H1 (cell line): ENCODE data around the gene S100A14. TPM values are rescaled to one million over a fixed set of nuclear protein-coding genes. Genes with fewer than 3 reads are reported as not detected.
A peak's percentile ranks its signal among the peaks of the same experiment; 100 is the strongest.

Experiments used
- CTCF ChIA-PET: fragments of 300-600 bp; sonication (Branson Sonifier 250); formaldehyde crosslinking; loops from one replicate; lab custom pipeline; 2021; ENCODE audit not compliant: partially characterized antibody; lab: Charles Lee
- POLR2A ChIA-PET: fragments of 300-600 bp; sonication (Branson Sonifier 250); formaldehyde crosslinking; loops from one replicate; lab custom pipeline; 2021; ENCODE audit warnings: inconsistent platforms; ENCODE audit not compliant: partially characterized antibody; lab: Charles Lee
- DNase-seq, 2 experiments: peaks; one replicate each; pipeline versions ENCODE4 v3.0.0 to v3.0.0-alpha.2; 2010 to 2022; ENCODE audit warnings: low spot score in 2 of 2, low read depth in 1 of 2, mixed read lengths in 1 of 2
- FAIRE-seq: peaks from 2 replicates; lab custom pipeline; 2011; peaks lifted over from hg19 to GRCh38; lab: Jason Lieb, UNC
- H2AFZ ChIP-seq: 2 replicates; pipeline ENCODE4 v1.8.1; 2012; ENCODE audit warnings: low read length, inconsistent platforms
- H2AK5ac ChIP-seq: 2 replicates; pipeline ENCODE4 v1.6.1; 2013; ENCODE audit warnings: low read depth, low read length
- H2BK120ac ChIP-seq: replicated peaks from 2 replicates; pipeline ENCODE3; 2013; ENCODE audit warnings: low read depth, low read length, inconsistent platforms
- H2BK12ac ChIP-seq: 2 replicates; pipeline ENCODE4 v1.6.1; 2013; ENCODE audit warnings: low read depth, low read length
- H2BK15ac ChIP-seq: 2 replicates; pipeline ENCODE4 v1.6.1; 2013; ENCODE audit warnings: low read length
- H2BK20ac ChIP-seq: 2 replicates; pipeline ENCODE4 v1.6.1; 2013; ENCODE audit warnings: low read length
- H2BK5ac ChIP-seq: 2 replicates; pipeline ENCODE4 v1.6.1; 2013; ENCODE audit warnings: low read depth, low read length
- H3K14ac ChIP-seq: 2 replicates; pipeline ENCODE4 v1.6.1; 2013; ENCODE audit warnings: inconsistent platforms; ENCODE audit not compliant: insufficient read length
- H3K18ac ChIP-seq: 2 replicates; pipeline ENCODE4 v1.6.1; 2013; ENCODE audit warnings: low read length; ENCODE audit errors: extremely low read depth
- H3K23ac ChIP-seq: 2 replicates; pipeline ENCODE4 v1.6.1; 2013; ENCODE audit warnings: inconsistent platforms; ENCODE audit not compliant: insufficient read length
- H3K23me2 ChIP-seq: 2 replicates; pipeline ENCODE4 v1.6.1; 2013; ENCODE audit warnings: low read depth, low read length
- H3K27ac ChIP-seq: 2 replicates; pipeline ENCODE4 v1.6.1; 2011; ENCODE audit warnings: low read depth, low read length, inconsistent platforms
- H3K27me3 ChIP-seq, 4 experiments: replicated peaks in 1 of 4; 1 replicate in 1 of 4; 2 replicates in 3 of 4; pipeline versions ENCODE4 v1.6.1 to v1.8.1; 2011 to 2013; ENCODE audit warnings: low read length in 3 of 4, mild to moderate bottlenecking in 3 of 4, inconsistent platforms in 2 of 4, mixed read lengths in 2 of 4, moderate library complexity in 1 of 4; ENCODE audit not compliant: control insufficient read depth in 3 of 4, insufficient read depth in 3 of 4; ENCODE audit errors: extremely low read depth in 1 of 4
- H3K36me3 ChIP-seq, 4 experiments: 2 replicates each; pipeline versions ENCODE4 v1.6.1 to v1.8.1; 2011 to 2013; ENCODE audit warnings: mild to moderate bottlenecking in 4 of 4, low read length in 3 of 4, moderate library complexity in 2 of 4, control low read depth in 1 of 4, inconsistent platforms in 1 of 4; ENCODE audit not compliant: insufficient read depth in 4 of 4, control insufficient read depth in 2 of 4
- H3K4ac ChIP-seq: replicated peaks from 2 replicates; pipeline ENCODE3; 2013; ENCODE audit warnings: low read length, low read depth, mixed read lengths, inconsistent platforms; ENCODE audit not compliant: insufficient read length
- H3K4me1 ChIP-seq, 4 experiments: replicated peaks in 1 of 4; 1 replicate in 1 of 4; 2 replicates in 3 of 4; pipeline versions ENCODE4 v1.6.1 to v1.8.1; 2011 to 2013; ENCODE audit warnings: low read length in 3 of 4, inconsistent platforms in 2 of 4, mixed read lengths in 1 of 4; ENCODE audit not compliant: insufficient read depth in 4 of 4, control insufficient read depth in 3 of 4
- H3K4me2 ChIP-seq, 2 experiments: 2 replicates each; pipeline versions ENCODE4 v1.6.1 to v1.8.1; 2011 to 2013; ENCODE audit warnings: low read depth in 2 of 2, low read length in 2 of 2, control low read depth in 1 of 2, inconsistent platforms in 1 of 2, mild to moderate bottlenecking in 1 of 2; ENCODE audit not compliant: insufficient read depth in 1 of 2
- H3K4me3 ChIP-seq, 4 experiments: fragments of 200-600, 300-600 bp in 1 of 4; sonication (generic), shearing (Covaris generic), sonication (Bioruptor Twin) in 1 of 4; 2 replicates each; pipeline versions ENCODE4 v1.5.1 to v1.8.1; 2011 to 2016; ENCODE audit warnings: low read length in 4 of 4, low read depth in 3 of 4, control low read depth in 2 of 4, inconsistent platforms in 2 of 4, mild to moderate bottlenecking in 2 of 4, mixed read lengths in 1 of 4, moderate library complexity in 1 of 4; ENCODE audit not compliant: insufficient read depth in 2 of 4; ENCODE audit errors: extremely low read depth in 1 of 4
- H3K56ac ChIP-seq: replicated peaks from 2 replicates; pipeline ENCODE3; 2013; ENCODE audit warnings: low read depth, mild to moderate bottlenecking, mixed read lengths, low read length, inconsistent platforms; ENCODE audit not compliant: insufficient read length
- H3K79me1 ChIP-seq: 2 replicates; pipeline ENCODE4 v1.6.1; 2013; ENCODE audit warnings: low read depth, low read length, control low read depth
- H3K79me2 ChIP-seq, 2 experiments: 2 replicates each; pipeline versions ENCODE4 v1.6.1 to v1.8.1; 2012 to 2013; ENCODE audit warnings: low read length in 2 of 2, mild to moderate bottlenecking in 2 of 2, inconsistent platforms in 1 of 2; ENCODE audit not compliant: insufficient read depth in 2 of 2, control insufficient read depth in 1 of 2
- H3K9ac ChIP-seq, 4 experiments: replicated peaks in 1 of 4; 1 replicate in 1 of 4; 2 replicates in 3 of 4; pipeline versions ENCODE4 v1.6.1 to v1.8.1; 2011 to 2013; ENCODE audit warnings: low read depth in 3 of 4, low read length in 3 of 4, control low read depth in 2 of 4, mild to moderate bottlenecking in 2 of 4, moderate library complexity in 2 of 4, inconsistent platforms in 1 of 4; ENCODE audit errors: extremely low read depth in 1 of 4
- H3K9me3 ChIP-seq, 2 experiments: 2 replicates each; pipeline versions ENCODE4 v1.6.1 to v1.8.1; 2012 to 2013; ENCODE audit warnings: mild to moderate bottlenecking in 2 of 2, moderate library complexity in 2 of 2, control low read depth in 1 of 2, inconsistent platforms in 1 of 2, low read depth in 1 of 2, low read length in 1 of 2, mixed read lengths in 1 of 2; ENCODE audit not compliant: insufficient read depth in 2 of 2
- H4K20me1 ChIP-seq, 2 experiments: replicated peaks in 1 of 2; 2 replicates each; pipeline versions ENCODE3 to v1.8.1; 2011 to 2013; ENCODE audit warnings: inconsistent platforms in 2 of 2, low read length in 2 of 2, mild to moderate bottlenecking in 1 of 2; ENCODE audit not compliant: insufficient read depth in 2 of 2, control insufficient read depth in 1 of 2
- H4K5ac ChIP-seq: 2 replicates; pipeline ENCODE4 v1.6.1; 2013; ENCODE audit warnings: low read length, low read depth, mixed read lengths, inconsistent platforms; ENCODE audit not compliant: insufficient read length
- H4K8ac ChIP-seq: 2 replicates; pipeline ENCODE4 v1.8.0; 2013; ENCODE audit warnings: mild to moderate bottlenecking, moderate library complexity, low read length, inconsistent platforms; ENCODE audit not compliant: insufficient read depth; ENCODE audit errors: extremely low read depth
- H4K91ac ChIP-seq: replicated peaks from 2 replicates; pipeline ENCODE3; 2013; ENCODE audit warnings: low read length, mixed read lengths, inconsistent platforms; ENCODE audit not compliant: insufficient read length
- ATF2 ChIP-seq: IDR thresholded peaks from 2 replicates; pipeline ENCODE4 v1.6.1; 2012; ENCODE audit warnings: low read length, inconsistent platforms
- BACH1 ChIP-seq: IDR thresholded peaks from 2 replicates; pipeline ENCODE4 v1.6.1; 2012; ENCODE audit warnings: low read length, improper control_type of control experiment
- CBX8 ChIP-seq: fragments of 300-800, 300-1000 bp; sonication (generic); IDR thresholded peaks from 2 replicates; pipeline ENCODE4 v1.7.1; 2016; ENCODE audit warnings: low read depth, low read length, borderline replicate concordance
- CHD1 ChIP-seq: IDR thresholded peaks from 2 replicates; pipeline ENCODE4 v1.6.1; 2012; ENCODE audit warnings: low read depth, low read length, improper control_type of control experiment
- EP300 ChIP-seq, 2 experiments: IDR thresholded peaks; 1 replicate in 1 of 2; 2 replicates in 1 of 2; pipeline ENCODE4 v1.6.1; 2011 to 2012; ENCODE audit warnings: low read depth in 2 of 2, low read length in 2 of 2, mild to moderate bottlenecking in 2 of 2, borderline replicate concordance in 1 of 2, inconsistent platforms in 1 of 2, moderate library complexity in 1 of 2
- HDAC2 ChIP-seq, 2 experiments: fragments of 300-600 bp in 1 of 2; sonication (generic) in 1 of 2; IDR thresholded peaks; 2 replicates each; pipeline ENCODE4 v1.6.1; 2011 to 2012; ENCODE audit warnings: low read depth in 2 of 2, low read length in 2 of 2, mild to moderate bottlenecking in 2 of 2, moderate library complexity in 2 of 2, borderline replicate concordance in 1 of 2, inconsistent platforms in 1 of 2
- PHF8 ChIP-seq: fragments of 200-600 bp; sonication (generic); conservative IDR thresholded peaks from 2 replicates; pipeline ENCODE4 v1.7.1; 2012; ENCODE audit warnings: low read depth, mild to moderate bottlenecking, inconsistent platforms, low read length, moderate library complexity
- RBBP5 ChIP-seq: IDR thresholded peaks from 2 replicates; pipeline ENCODE4 v1.7.1; 2012; ENCODE audit warnings: low read depth, mild to moderate bottlenecking, inconsistent platforms, low read length, moderate library complexity, borderline replicate concordance
- SP1 ChIP-seq: IDR thresholded peaks from 2 replicates; pipeline ENCODE4 v1.6.1; 2011; ENCODE audit warnings: low read depth, low read length
- SRF ChIP-seq: IDR thresholded peaks from 2 replicates; pipeline ENCODE4 v1.6.1; 2011; ENCODE audit warnings: mild to moderate bottlenecking, low read depth, low read length, moderate library complexity
- SUZ12 ChIP-seq: fragments of 200-600 bp; sonication (generic); IDR thresholded peaks from 2 replicates; pipeline ENCODE4 v1.6.1; 2012; ENCODE audit warnings: mild to moderate bottlenecking, inconsistent platforms, low read length, moderate library complexity, mixed read lengths
- TAF1 ChIP-seq: IDR thresholded peaks from 2 replicates; pipeline ENCODE4 v1.6.1; 2011; ENCODE audit warnings: mild to moderate bottlenecking, low read depth, low read length
- WGBS, 2 experiments: shearing (Covaris generic) in 1 of 2; methylation state at CpG; one replicate each; pipeline versions ENCODE4 v1.1.6 to v1.1.7; 2013 to 2015; ENCODE audit warnings: low lambda C conversion rate in 2 of 2, mixed read lengths in 2 of 2, inconsistent platforms in 1 of 2, low coverage in 1 of 2, missing lambda C conversion rate in 1 of 2; ENCODE audit not compliant: insufficient replicate concordance in 2 of 2, insufficient coverage in 1 of 2, insufficient read length in 1 of 2; ENCODE audit errors: extremely low coverage in 1 of 2, missing lambda C conversion rate in 1 of 2; 5-methylcytosine and 5-hydroxymethylcytosine counted together
- polyA plus RNA-seq, 7 experiments: library from polyadenylated mRNA; depleted of rRNA in 3 of 7; stranded (reverse) in 5 of 7; unstranded in 2 of 7; fragments of >200 nt in 5 of 7; fragments of 200-250 nt in 2 of 7; gene quantifications; 1 replicate in 5 of 7; 2 replicates in 1 of 7; 4 replicates in 1 of 7; pipeline versions ENCODE4 v1.2.1 to v1.2.3, GENCODE V29; 2011 to 2013; ENCODE audit warnings: missing spikeins in 2 of 7, mixed read lengths in 2 of 7
- total RNA-seq: library from RNA; stranded (reverse); fragmentation: NEBNext Ultra II Directional; extraction: Animal tissue kit (Norgen Biotek cat#: 25700); gene quantifications from 2 replicates; pipeline ENCODE4 v1.2.1, GENCODE V29; 2021

S100A14 gene
- total and polyA plus RNA-seq, 2 of the 8 experiments (the other 6 are each of a cell fraction or from before 2014, with no cell fraction given), result 1.4 to 5.3 TPM

- POLR2A ChIA-PET, result interaction anchor here (0.9 to 1.3 kb wide), 5 partner anchors 29 to 398 kb away, joined by 3 to 4 read pairs (median 3); partner anchors contain the start of genes CHTOP, CREB3L4 and S100A13
- peaks cover 11 to 26% (median 20%) of the 10 kb centered on the region in 4 experiments for H3K4me1 ChIP-seq
- no peak overlapping the region for H3K9ac ChIP-seq
- no peak overlapping the region for H3K27ac ChIP-seq
- peaks cover 0 to 1% of the 10 kb centered on the region in 2 experiments; a peak in 1 of 4 replicates for H3K9me3 ChIP-seq
- DNase-seq (no peak), FAIRE-seq (no peak)
- H2BK120ac ChIP-seq, result no peak overlapping the region
- no peak overlapping the region for H3K4ac ChIP-seq
- no peak overlapping the region for H2AK5ac ChIP-seq
- 94% methylated on average over 8 of the region's 8 CpGs; no CpG with 5 or more reads in 1 of the 2 experiments for WGBS, 2 experiments
- CTCF ChIA-PET, result interaction anchor here (0.7 to 7.5 kb wide), 17 partner anchors 8 to 214 kb away, joined by 3 to 224 read pairs (median 8); partner anchors contain the start of genes S100A1, S100A13, S100A14 and S100A16
- no peaks in the 10 kb centered on the region for H3K36me3 ChIP-seq
- no peak overlapping the region for H3K14ac ChIP-seq
- 0 out of 7 replicates have a peak, but pooled peaks cover 0 to 4% (median 0%) of the 10 kb centered on the region in 4 experiments for H3K27me3 ChIP-seq
- H3K23me2 ChIP-seq, result peaks cover 2% of the 10 kb centered on the region
- no peak overlapping the region for H2BK5ac ChIP-seq
- H3K79me1 ChIP-seq, result no peaks in the 10 kb centered on the region
- H3K56ac ChIP-seq, result no peak overlapping the region
- H4K8ac ChIP-seq, result no peak overlapping the region
- no peak overlapping the region for H2AFZ ChIP-seq
- no peaks in the 10 kb centered on the region for H3K79me2 ChIP-seq
- H4K91ac ChIP-seq, result no peak overlapping the region
- H3K4me2 ChIP-seq, result no peak overlapping the region
- no peaks in the 10 kb centered on the region for H4K20me1 ChIP-seq
- H3K4me3 ChIP-seq, result no peak overlapping the region
- no peak overlapping the region for H2BK15ac ChIP-seq
- no peak overlapping the region for H2BK20ac ChIP-seq
- H4K5ac ChIP-seq, result no peak overlapping the region
- no peak overlapping the region for H3K23ac ChIP-seq
- H3K18ac ChIP-seq, result no peak overlapping the region
- 0 out of 2 replicates have a peak overlapping the region, but pooled peaks have one; percentile 55 for H2BK12ac ChIP-seq
- TF ChIP-seq PHF8, result no peak
- no peak for TF ChIP-seq SP1
- TF ChIP-seq CHD1, result no peak
- no peak for TF ChIP-seq EP300 (IDR thresholded peaks at IDR 0.05; ENCODE audit: borderline replicate concordance in 1 of 2, low read depth in 2 of 2, low read length in 2 of 2)
- no peak for TF ChIP-seq SUZ12
- TF ChIP-seq ATF2, result no peak
- no peak for TF ChIP-seq BACH1
- no peak for TF ChIP-seq RBBP5
- no peak for TF ChIP-seq HDAC2 (IDR thresholded peaks at IDR 0.05; ENCODE audit: borderline replicate concordance in 1 of 2, low read depth in 2 of 2, low read length in 2 of 2)
- TF ChIP-seq SRF, result no peak
- no peak for TF ChIP-seq CBX8
- TF ChIP-seq TAF1, result no peak
These were observed 46.7 kb downstream of the S100A14 start for GRCh38 chr1:153569465-153569864.
